Measurements from ENCODE around the gene PALMD.
A peak's percentile ranks its signal among the peaks of the same experiment; 100 is the strongest.

DNA sequence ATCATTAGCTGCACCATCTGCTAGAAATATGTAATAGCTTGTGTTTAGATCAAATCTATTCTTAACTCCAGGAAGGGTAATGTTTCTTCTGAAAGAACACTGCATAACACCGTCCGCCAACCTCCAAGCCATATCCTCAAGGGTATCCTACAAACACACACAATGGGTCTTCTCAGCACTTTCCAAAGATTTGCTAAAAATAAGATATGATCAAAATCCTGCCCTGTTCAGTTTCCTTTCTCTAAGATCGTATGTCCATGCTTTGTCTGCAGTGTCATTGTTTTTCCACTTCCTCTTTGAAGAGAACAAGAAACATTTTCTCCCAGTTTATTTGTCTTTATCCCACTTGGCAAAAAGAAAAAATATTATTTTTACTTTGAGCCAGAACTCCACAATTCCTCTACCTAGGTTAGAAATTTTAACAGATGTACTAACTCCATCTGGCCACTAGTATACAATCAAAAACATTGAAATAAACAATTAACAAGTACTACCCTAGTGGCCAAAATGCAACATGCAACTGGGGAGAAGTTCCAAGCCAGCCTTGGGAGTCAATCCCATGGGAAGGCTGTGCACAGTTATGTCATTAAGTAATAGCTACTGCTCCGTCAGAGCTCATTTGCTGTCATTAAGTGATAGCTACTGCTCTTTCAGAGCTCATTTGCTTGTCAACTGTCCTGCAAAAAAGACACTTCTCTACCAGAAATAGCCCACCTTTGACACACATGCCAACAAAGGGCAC lies 82.8 kb downstream of the PALMD start:
- TF ChIP-seq CTCF (IDR thresholded peaks at IDR 0.05) (peak in 2 of 4 experiments; percentile 21 to 49), POLR2AphosphoS5 (IDR thresholded peaks at IDR 0.05) (no peak), POLR2A (IDR thresholded peaks at IDR 0.05) (no peak)

All from prostate gland (tissue), 2 donors.